Stimulated activated CD4-positive, alpha-beta T cell treated with anti-CD3 and anti-CD28 coated beads, Interleukin-4, amount 100 ng/mL, for 4 hours (primary cell): Measurements from ENCODE around the gene ERAL1.
A peak's percentile ranks its signal among the peaks of the same experiment; 100 is the strongest.
"Not testable (repeated sequence)": the region's sequence is repeated elsewhere in the genome, so short reads cannot be mapped to it uniquely, and the experiment has no call there.

Experiments used
- DNase-seq, 2 experiments: peaks; one replicate each; pipeline ENCODE4 v3.0.0-alpha.2; 2020

Gene ERAL1

GRCh38 chr17:28855336-28855679, 492 bp downstream of the ERAL1 start:
- DNase-seq, result no peak

GRCh38 chr17:28856028-28856574, 1.3 kb downstream of the ERAL1 start:
- DNase-seq, result no peak

- DNase-seq, result no peak
Observed at GRCh38 chr17:28857905-28858800, 3.3 kb downstream of the ERAL1 start.

GRCh38 chr17:28858801-28859355, 4.1 kb downstream of the ERAL1 start:
- DNase-seq, result no peak

- no peak for DNase-seq
Observed at GRCh38 chr17:28860363-28860808, 5.6 kb downstream of the ERAL1 start.

- no peak for DNase-seq
Observed at GRCh38 chr17:28861393-28862203, 6.8 kb downstream of the ERAL1 start.

- no peak for DNase-seq
Observed at GRCh38 chr17:28862561-28862960, 7.7 kb downstream of the ERAL1 start.

- DNase-seq, result no peak
Observed at GRCh38 chr17:28863953-28864352, 9.1 kb downstream of the ERAL1 start.

GRCh38 chr17:28864991-28865849, 10.4 kb downstream of the ERAL1 start:
- no peak for DNase-seq

GRCh38 chr17:28865946-28866752, 11.3 kb downstream of the ERAL1 start:
- no peak for DNase-seq

GRCh38 chr17:28867276-28867675, 12.5 kb downstream of the ERAL1 start:
- DNase-seq, result no peak

GRCh38 chr17:28871056-28871579, 16.3 kb downstream of the ERAL1 start:
- DNase-seq, result peak in 1 of 2 experiments; percentile 7

GRCh38 chr17:28873839-28874238, 19.0 kb downstream of the ERAL1 start:
- DNase-seq, result no peak

GRCh38 chr17:28874750-28875149, 19.9 kb downstream of the ERAL1 start:
- no peak for DNase-seq

GRCh38 chr17:28875848-28876550, 21.2 kb downstream of the ERAL1 start:
- DNase-seq, result no peak

- DNase-seq, result not testable (repeated sequence)
Observed at GRCh38 chr17:28877150-28877711, 22.4 kb downstream of the ERAL1 start.

- no peak for DNase-seq
Observed at GRCh38 chr17:28878158-28878910, 23.5 kb downstream of the ERAL1 start.

- no peak for DNase-seq
Observed at GRCh38 chr17:28878981-28879380, 24.2 kb downstream of the ERAL1 start.

- no peak for DNase-seq
Observed at GRCh38 chr17:28879886-28880571, 25.2 kb downstream of the ERAL1 start.
